Endodermal cell (in vitro differentiated cells): ENCODE measurements around the gene KIRREL3. TPM values are rescaled to one million over a fixed set of nuclear protein-coding genes. Genes with fewer than 3 reads are reported as not detected.

ENCODE experiments used
- DNase-seq: peaks from one replicate; pipeline ENCODE4 v3.0.0-alpha.2; 2017
- H3K27ac ChIP-seq: 2 replicates; pipeline ENCODE4 v1.5.1; 2013; ENCODE audit warnings: mild to moderate bottlenecking, low read depth, low read length, moderate library complexity
- H3K27me3 ChIP-seq: 2 replicates; pipeline ENCODE4 v1.6.1; 2013; ENCODE audit warnings: mild to moderate bottlenecking, low read length, moderate library complexity; ENCODE audit not compliant: insufficient read depth, control insufficient read depth, poor library complexity, severe bottlenecking
- H3K36me3 ChIP-seq: 2 replicates; pipeline ENCODE4 v1.7.0; 2013; ENCODE audit warnings: mild to moderate bottlenecking, low read length, moderate library complexity; ENCODE audit not compliant: control insufficient read depth, insufficient read depth
- H3K4me1 ChIP-seq: one replicate; pipeline ENCODE4 v1.7.0; 2013; ENCODE audit warnings: low read length; ENCODE audit not compliant: control insufficient read depth, insufficient read depth
- H3K4me3 ChIP-seq: 2 replicates; pipeline ENCODE4 v1.5.1; 2013; ENCODE audit warnings: mild to moderate bottlenecking, low read length, moderate library complexity
- H3K9ac ChIP-seq: 2 replicates; pipeline ENCODE4 v1.6.1; 2013; ENCODE audit warnings: mild to moderate bottlenecking, low read length, moderate library complexity; ENCODE audit not compliant: poor library complexity, severe bottlenecking; ENCODE audit errors: extremely low read depth
- H3K9me3 ChIP-seq: 2 replicates; pipeline ENCODE4 v1.6.1; 2013; ENCODE audit warnings: mild to moderate bottlenecking, low read length, moderate library complexity; ENCODE audit not compliant: control insufficient read depth
- H3K27ac Mint-ChIP-seq: 2 replicates; pipeline ENCODE4 v1.8.0; 2020; ENCODE audit warnings: mixed read lengths
- H3K27me3 Mint-ChIP-seq: 2 replicates; pipeline ENCODE4 v1.8.0; 2021; ENCODE audit warnings: mild to moderate bottlenecking, mixed read lengths; ENCODE audit not compliant: insufficient read depth
- H3K36me3 Mint-ChIP-seq: 2 replicates; pipeline ENCODE4 v1.8.0; 2020; ENCODE audit warnings: low read depth, mixed read lengths
- H3K4me1 Mint-ChIP-seq: 2 replicates; pipeline ENCODE4 v1.8.0; 2020; ENCODE audit warnings: mixed read lengths
- H3K4me3 Mint-ChIP-seq: 2 replicates; pipeline ENCODE4 v1.8.0; 2020; ENCODE audit warnings: mild to moderate bottlenecking, moderate library complexity, mixed read lengths
- H3K9me3 Mint-ChIP-seq: 2 replicates; pipeline ENCODE4 v1.8.0; 2020; ENCODE audit warnings: mild to moderate bottlenecking, mixed read lengths
- CTCF ChIP-seq: fragments of 200-600 bp; sonication (generic); conservative IDR thresholded peaks from 2 replicates; pipeline ENCODE4 v1.5.0; 2021; ENCODE audit warnings: antibody characterized with exemption, mild to moderate bottlenecking
- WGBS, 2 experiments: methylation state at CpG; one replicate each; pipeline versions ENCODE4 v1.1.5 to v1.1.7; 2013; ENCODE audit warnings: missing lambda C conversion rate in 2 of 2, mixed read lengths in 1 of 2; ENCODE audit not compliant: insufficient coverage in 1 of 2, insufficient read length in 1 of 2; 5-methylcytosine and 5-hydroxymethylcytosine counted together
- total RNA-seq, 2 donors: library from RNA; stranded (reverse); fragmentation: NEBNext Ultra II Directional in 1 of 2; extraction: Animal tissue kit (Norgen Biotek cat#: 25700) in 1 of 2; gene quantifications; 2 replicates in 1 of 2; 3 replicates in 1 of 2; pipeline ENCODE4 v1.2.1, GENCODE V29; 2021

Gene KIRREL3
- total RNA-seq, 2 donors from 2014 or later = 1.1 to 1.4 TPM

DNA sequence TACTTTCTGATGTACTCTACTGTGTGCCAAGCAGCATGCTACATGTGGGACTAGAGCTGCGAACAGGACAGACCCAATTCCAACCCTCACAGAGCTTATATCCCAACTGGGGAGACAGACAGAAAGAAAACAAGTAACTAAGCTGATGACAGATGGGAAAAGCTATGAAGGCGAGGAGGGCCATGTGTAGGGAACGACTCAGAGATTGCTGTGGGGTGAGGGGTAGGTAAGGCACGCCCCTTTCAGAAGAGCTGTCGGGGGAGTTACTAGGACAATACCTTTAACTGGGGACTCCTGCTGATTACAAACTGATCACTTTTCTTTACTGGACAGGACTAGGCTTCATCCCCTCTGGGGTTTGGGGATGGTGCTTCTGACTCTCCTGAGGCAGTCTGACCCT lies 596.2 kb downstream of the KIRREL3 start:
- H3K4me3 ChIP-seq = no peak overlapping the region
- H3K4me1 ChIP-seq = peaks cover 3% of the 10 kb centered on the region
- no peak overlapping the region for H3K27ac ChIP-seq
- no peaks in the 10 kb centered on the region for H3K27me3 ChIP-seq
- peaks cover 20% of the 10 kb centered on the region for H3K36me3 Mint-ChIP-seq
- no peaks in the 10 kb centered on the region for H3K9me3 ChIP-seq
- no peak for TF ChIP-seq CTCF
- no peak overlapping the region for H3K27ac Mint-ChIP-seq
- 75 to 81% methylated on average over 2 to 5 of the region's 5 CpGs for WGBS, 2 experiments
- H3K27me3 Mint-ChIP-seq = no peaks in the 10 kb centered on the region
- H3K4me1 Mint-ChIP-seq = peaks cover 24% of the 10 kb centered on the region
- DNase-seq = no peak
- H3K36me3 ChIP-seq = peaks cover 5% of the 10 kb centered on the region
- no peak overlapping the region for H3K9ac ChIP-seq
- H3K9me3 Mint-ChIP-seq = no peaks in the 10 kb centered on the region
- no peak overlapping the region for H3K4me3 Mint-ChIP-seq

- no peak for DNase-seq
- peaks cover 13% of the 10 kb centered on the region for H3K36me3 Mint-ChIP-seq
- peaks cover 24% of the 10 kb centered on the region for H3K4me1 Mint-ChIP-seq
- Histone ChIP-seq H3K27me3 (no peaks in the 10 kb centered on the region), H3K9ac (no peak overlapping the region), H3K4me1 (peaks cover 3% of the 10 kb centered on the region), H3K27ac (no peak overlapping the region), H3K36me3 (peaks cover 4% of the 10 kb centered on the region), H3K9me3 (no peaks in the 10 kb centered on the region), H3K4me3 (no peak overlapping the region)
- 93 to 99% methylated on average over 6 to 8 of the region's 8 CpGs for WGBS, 2 experiments
- H3K4me3 Mint-ChIP-seq = no peak overlapping the region
- no peaks in the 10 kb centered on the region for H3K27me3 Mint-ChIP-seq
- H3K9me3 Mint-ChIP-seq = no peaks in the 10 kb centered on the region
- H3K27ac Mint-ChIP-seq = no peak overlapping the region
- TF ChIP-seq CTCF = no peak
These were observed 596.9 kb downstream of the KIRREL3 start for GRCh38 chr11:126403658-126404057.

GRCh38 chr11:126403022-126403581 lies 597.5 kb downstream of the KIRREL3 start:
- no peaks in the 10 kb centered on the region for H3K27me3 ChIP-seq
- no peaks in the 10 kb centered on the region for H3K36me3 ChIP-seq
- Mint-ChIP-seq H3K27ac (peak overlapping the region; percentile 41), H3K9me3 (no peaks in the 10 kb centered on the region), H3K27me3 (no peaks in the 10 kb centered on the region), H3K36me3 (peaks cover 10% of the 10 kb centered on the region), H3K4me3 (no peak overlapping the region), H3K4me1 (peaks cover 24% of the 10 kb centered on the region)
- TF ChIP-seq CTCF = no peak
- peak; percentile 78 for DNase-seq
- no peak overlapping the region for H3K4me3 ChIP-seq
- no peak overlapping the region for H3K9ac ChIP-seq
- peaks cover 3% of the 10 kb centered on the region for H3K4me1 ChIP-seq
- no peaks in the 10 kb centered on the region for H3K9me3 ChIP-seq
- H3K27ac ChIP-seq = no peak overlapping the region
- WGBS, 2 experiments = 87 to 91% methylated on average over 13 to 15 of the region's 15 CpGs
